Activated CD4-positive, alpha-beta T cell treated with anti-CD3 and anti-CD28 coated beads for 48 hours (primary cell): ENCODE results near the gene INPP4A.

Experiments used
- DNase-seq: peaks from one replicate; pipeline ENCODE4 v3.0.0-alpha.2; 2020

Gene INPP4A

GRCh38 chr2:98460573-98461497 is 16.2 kb downstream of the INPP4A start:
- peak; percentile 89 for DNase-seq

DNA sequence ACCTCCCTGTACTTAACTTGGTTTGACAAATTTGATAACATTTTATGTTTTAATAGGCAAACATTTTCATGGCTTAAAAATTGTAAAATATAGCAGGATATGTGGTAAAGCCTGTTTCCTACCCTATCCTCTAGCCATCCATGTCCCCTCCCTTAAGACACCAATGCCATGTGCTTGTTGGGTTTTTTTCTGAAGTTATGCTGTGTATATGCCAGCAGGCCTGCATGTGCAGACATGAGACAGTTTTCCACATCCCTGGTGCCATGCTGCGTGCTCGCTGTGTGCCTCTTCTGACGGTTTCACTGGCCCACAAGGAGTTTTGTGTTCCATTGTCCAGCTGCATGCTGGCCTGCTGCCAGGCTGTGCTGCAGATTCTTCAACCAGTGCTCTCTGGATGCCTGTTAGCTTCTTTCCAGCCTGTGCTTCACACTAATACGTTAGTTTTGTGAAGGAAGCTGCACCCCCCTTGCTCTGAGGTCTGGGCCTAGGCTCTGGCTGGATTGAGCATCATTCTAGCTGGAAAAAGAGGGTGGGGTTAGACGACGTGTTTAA is 16.9 kb downstream of the INPP4A start:
- DNase-seq, result no peak

GRCh38 chr2:98463081-98463481 is 18.4 kb downstream of the INPP4A start:
- no peak for DNase-seq

DNA sequence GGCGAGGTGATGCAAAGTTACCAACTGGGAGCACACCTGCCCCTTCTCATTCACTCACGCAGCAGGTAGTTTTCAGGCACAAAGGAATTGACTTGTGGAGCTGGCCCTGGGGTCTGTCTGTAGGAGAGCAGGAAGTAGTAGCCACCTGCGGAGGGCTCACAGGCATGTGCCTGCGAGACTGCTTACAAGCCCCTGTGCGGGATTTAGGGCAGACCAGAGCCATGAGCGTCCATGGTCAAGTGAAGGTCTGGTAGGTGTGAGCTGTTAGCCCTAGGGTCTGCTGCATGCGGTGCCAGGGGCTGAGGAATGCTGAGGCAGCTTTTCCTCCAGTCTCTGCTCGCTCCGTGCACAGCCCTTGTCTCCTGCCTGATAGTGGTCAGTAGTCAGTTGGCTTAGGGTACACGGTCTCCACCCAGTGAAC is 18.9 kb downstream of the INPP4A start:
- DNase-seq, result no peak

DNA sequence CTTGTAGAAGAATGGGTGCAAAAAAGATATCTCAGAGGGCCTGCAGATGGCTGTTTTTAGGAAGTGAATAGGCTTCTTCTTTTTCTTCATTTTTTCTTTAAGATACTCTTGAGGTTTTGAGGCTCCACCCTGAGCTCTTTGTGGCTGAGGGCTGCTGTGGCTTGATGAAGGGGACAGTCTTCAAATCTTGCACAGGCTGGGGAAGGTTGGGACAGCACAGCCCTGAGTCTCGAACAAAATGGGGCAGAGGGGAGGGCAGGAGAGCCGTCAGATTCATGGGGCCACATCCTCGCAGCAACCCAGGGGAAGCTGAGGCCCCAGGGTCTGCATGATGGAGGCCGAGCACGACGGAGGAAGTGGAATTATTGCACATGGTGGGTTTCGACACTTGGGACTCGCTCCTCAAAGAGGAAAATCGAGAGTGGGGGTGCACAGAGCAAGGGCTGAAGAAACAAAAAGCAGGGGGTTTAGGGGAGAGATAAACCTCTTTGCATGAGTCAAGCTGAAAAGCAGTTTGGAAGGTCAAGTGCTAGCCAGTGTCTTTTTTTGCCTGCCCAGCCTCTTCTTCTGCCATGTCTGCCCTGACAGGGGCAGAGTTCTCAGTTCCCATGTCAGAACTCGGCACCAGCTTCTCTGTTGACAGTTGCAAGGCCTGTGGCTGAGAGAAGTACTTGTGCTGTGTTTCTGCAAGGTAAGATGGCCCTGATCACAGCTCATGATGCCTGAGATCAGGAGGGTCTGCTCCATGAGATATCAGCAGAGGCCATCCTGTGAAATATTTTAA is 19.5 kb downstream of the INPP4A start:
- peak; percentile 41 for DNase-seq

GRCh38 chr2:98464772-98465310 is 20.2 kb downstream of the INPP4A start:
- peak; percentile 51 for DNase-seq

DNA sequence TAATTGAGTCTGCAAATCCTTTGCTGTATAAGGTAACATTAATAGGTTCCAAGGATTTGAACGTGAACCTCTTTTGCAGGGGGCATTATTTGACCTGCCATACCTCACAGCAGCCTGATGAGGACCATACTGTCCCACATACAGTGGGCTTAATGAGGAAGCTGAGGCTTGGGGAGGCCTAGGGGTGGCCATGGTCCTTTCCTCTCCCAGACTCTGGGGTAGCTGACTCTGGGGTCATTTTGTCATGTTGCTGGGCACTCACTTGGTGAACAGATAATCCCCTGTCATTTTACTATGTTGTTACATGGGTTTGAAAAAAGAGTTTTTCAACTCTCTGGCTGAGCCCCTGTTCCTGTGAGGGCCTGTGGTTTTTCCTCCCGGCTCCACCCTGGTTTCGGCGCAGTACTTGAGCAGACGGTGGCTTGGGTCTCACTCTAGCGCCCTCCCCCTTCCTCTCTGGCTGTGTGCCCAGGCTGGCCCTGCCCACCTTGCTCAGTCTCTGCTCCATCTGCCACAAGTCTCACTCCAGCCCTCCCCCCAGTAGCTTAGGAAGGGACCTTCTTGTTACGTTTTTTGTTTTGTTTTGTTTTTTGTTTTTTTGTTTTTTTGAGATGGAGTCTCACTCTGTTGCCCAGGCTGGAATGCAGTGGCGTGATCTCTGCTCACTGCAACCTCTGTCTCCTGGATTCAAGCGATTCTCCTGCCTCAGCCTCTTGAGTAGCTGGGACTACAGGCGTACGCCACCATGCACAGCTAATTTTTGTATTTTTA is 21.0 kb downstream of the INPP4A start:
- DNase-seq, result peak; percentile 69

- DNase-seq, result no peak
Observed at GRCh38 chr2:98467082-98467536, 22.5 kb downstream of the INPP4A start.

DNA sequence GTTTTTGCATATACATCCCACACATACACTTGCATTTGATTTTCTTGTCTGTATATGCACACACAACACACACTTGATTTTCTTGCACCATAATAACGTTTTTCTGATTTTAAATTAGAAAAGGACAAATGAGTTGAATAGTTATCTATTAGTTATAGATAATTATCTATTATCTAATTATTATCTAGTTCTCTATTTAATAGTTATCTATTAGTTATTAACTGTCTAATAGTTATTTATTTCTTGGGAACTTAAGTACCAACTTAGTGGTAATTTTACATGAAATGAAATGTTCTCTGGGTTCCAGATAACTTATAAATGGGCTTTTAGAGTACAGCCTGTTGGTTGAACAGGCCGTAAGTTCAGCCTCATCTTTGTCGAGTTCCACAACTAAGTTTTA is 23.0 kb downstream of the INPP4A start:
- DNase-seq, result no peak

- peak; percentile 74 for DNase-seq
Observed at GRCh38 chr2:98468621-98469236, 24.1 kb downstream of the INPP4A start.

DNA sequence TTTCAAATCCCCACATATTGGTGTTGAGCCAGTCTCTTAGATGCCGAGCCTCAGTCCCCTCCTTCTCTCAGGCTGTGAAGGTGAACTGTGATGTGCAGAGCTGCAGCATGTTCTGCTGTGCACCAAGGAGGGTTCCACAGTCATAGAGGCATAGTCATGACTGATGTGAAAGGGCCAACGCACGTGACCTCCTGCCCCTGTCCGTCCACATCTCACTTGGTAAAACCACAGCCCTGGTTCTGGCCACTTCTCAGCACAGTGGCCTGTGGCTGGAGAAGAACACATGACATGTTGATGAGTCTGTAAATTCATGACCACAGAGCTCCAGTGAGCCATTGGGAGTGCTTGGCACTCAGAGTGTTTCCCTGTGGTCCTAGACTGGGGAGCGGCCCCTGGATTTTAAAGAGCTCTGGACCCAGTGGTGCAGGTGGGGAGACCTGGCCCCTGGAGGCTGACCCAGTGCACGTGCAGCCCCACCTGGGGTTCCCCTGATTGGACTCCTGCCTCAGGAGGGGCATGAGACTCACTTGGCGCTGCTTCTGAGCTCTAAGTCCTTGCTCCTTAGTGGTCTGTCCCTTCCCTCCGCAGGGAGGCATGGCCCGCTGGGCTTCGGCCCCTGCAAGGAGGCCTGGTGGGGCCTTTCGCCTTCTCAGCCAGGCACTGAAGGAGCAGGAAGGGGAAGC is 25.3 kb downstream of the INPP4A start:
- DNase-seq, result no peak

DNA sequence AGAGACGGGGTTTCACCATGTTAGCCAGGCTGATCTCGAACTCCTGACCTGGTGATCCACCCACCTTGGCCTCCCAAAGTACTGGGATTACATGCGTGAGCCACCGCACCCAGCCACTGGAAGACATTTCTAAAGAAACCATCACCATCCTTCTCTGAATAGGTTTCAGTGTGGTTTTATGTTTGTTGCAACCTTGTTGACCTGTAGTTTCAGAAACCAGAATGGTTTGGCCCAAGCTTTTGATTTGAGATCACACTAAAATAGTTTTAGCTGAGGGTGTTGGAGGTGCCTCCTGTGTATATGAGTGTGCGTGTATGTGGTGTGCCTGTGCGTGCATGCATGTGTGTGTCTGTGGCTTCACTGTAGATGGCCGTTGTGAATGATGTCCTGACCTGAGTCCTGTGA is 26.2 kb downstream of the INPP4A start:
- DNase-seq, result no peak

GRCh38 chr2:98471402-98472131 is 26.9 kb downstream of the INPP4A start:
- no peak for DNase-seq

GRCh38 chr2:98472132-98472650 is 27.5 kb downstream of the INPP4A start:
- DNase-seq, result no peak

DNA sequence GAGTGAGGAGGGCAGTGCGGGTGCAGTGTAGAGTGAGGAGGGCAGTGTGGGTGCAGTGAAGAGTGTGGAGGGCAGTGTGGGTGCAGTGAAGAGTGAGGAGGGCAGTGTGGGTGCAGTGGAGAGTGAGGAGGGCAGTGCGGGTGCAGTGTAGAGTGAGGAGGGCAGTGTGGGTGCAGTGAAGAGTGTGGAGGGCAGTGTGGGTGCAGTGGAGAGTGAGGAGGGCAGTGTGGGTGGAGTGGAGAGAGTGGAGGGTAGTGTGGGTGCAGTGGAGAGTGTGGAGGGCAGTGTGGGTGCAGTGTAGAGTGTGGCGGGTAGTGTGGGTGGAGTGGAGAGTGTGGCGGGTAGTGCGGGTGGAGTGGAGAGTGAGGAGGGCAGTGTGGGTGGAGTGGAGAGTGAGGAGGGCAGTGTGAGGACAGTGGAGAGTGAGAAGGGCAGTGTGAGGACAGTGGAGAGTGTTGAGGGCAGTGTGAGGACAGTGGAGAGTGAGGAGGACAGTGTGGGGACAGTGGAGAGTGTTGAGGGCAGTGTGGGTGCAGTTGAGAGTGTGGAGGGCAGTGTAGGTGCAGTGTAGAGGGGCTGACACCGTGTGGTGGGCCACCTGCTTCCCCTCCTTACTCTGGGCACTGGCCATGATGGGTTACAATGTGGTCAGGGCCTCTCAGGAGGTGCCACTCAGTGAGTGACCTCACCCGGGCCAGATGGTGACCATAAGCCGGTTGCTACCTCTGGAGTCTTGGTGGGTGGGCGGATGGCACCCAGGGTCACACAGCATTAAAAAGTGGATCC is 28.5 kb downstream of the INPP4A start:
- no peak for DNase-seq

DNA sequence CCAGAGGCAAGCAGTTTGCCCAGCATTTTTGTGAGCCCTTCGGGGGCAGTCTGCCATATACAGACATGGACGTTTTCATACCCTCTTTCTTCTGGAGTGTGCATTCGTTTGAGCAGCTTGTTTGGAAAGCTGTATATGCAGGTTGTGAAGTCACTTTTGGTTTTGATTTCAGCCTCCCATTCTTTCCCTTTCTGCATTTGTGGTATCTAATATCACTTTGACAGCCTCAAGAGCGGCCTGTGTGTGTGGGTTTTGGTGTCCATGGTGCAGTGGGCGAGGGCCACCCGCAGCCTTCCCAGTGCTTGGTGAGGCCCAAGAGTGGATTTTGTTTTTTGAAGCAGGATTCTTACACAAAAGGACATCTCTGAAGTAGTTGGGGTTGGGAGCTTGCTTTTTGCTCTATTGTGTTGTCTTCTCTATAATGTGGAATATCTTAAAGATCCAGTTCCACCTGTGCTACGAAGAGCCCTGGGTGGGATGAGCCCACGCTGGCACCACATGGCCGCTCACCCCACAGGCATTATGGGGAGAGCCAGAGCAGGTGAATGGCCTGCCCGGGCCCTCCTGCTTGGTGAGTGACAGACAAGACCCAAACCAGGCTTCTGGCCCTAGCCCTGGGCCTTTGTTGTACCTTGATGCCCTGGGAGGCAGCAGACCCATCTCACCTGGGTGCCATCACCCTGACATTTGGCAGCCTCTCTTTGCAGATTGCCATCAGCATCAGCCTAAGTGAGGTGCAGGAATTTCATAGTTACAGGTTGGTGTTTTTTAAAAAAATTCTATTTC is 29.5 kb downstream of the INPP4A start:
- DNase-seq, result no peak

DNA sequence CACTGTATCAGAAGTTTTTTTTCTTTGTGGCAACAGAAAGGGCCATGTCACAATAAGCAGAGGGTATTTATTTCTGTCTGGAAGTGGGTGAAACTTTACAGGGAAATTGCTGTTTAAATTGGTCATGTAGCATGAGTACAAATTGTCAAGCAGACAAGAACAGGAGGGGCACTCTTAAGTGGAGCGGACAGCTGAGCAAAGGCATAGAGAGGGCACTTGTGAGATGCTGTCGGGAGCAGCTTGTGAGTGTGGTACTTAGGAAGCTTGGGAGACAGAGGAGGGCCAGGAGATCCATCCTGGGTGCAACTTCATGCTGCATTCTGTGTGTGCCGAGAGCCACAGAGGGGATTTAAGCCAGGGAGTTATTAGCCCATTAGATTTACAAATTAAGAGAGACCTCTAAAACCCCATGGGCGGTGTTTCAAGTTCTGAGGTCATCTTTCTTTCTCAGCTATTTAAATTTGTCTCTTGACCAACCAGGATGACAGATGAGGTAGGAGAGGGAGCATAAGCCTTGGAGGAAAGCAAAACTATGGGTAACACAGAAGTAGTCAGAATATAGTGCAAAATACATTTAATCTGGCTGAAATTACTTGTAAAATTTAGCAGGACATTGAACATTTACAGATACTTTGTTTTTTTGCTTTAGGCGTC is 30.4 kb downstream of the INPP4A start:
- DNase-seq, result no peak
